ENCODE results near the gene VILL.
"Not testable (repeated sequence)": the region's sequence is repeated elsewhere in the genome, so short reads cannot be mapped to it uniquely, and the experiment has no call there.

The VILL gene

GRCh38 chr3:37987315-37987697 lies 3.3 kb upstream of the VILL start:
- DNase-seq = no peak

GRCh38 chr3:37987751-37988179 lies 2.8 kb upstream of the VILL start:
- DNase-seq = no peak

GRCh38 chr3:37988376-37988775 lies 2.2 kb upstream of the VILL start:
- not testable (repeated sequence) for DNase-seq

GRCh38 chr3:37988931-37989525 lies 1.6 kb upstream of the VILL start:
- no peak for DNase-seq

GRCh38 chr3:37989821-37990480 lies 635 bp upstream of the VILL start:
- DNase-seq = no peak

GRCh38 chr3:37991109-37991508 lies 523 bp downstream of the VILL start:
- no peak for DNase-seq

GRCh38 chr3:37991823-37992222 lies 1.2 kb downstream of the VILL start:
- no peak for DNase-seq

GRCh38 chr3:37992271-37993066 lies 1.9 kb downstream of the VILL start:
- no peak for DNase-seq

GRCh38 chr3:37993067-37993455 lies 2.5 kb downstream of the VILL start:
- DNase-seq = no peak

GRCh38 chr3:37993460-37993819 lies 2.9 kb downstream of the VILL start:
- DNase-seq = no peak

- DNase-seq = peak; percentile 77
Observed at GRCh38 chr3:37993820-37994638, 3.4 kb downstream of the VILL start.

- no peak for DNase-seq
Observed at GRCh38 chr3:37994639-37994972, 4.0 kb downstream of the VILL start.

- DNase-seq = no peak
Observed at GRCh38 chr3:37995652-37996641, 5.4 kb downstream of the VILL start.

- DNase-seq = peak; percentile 79
Observed at GRCh38 chr3:37996785-37997301, 6.3 kb downstream of the VILL start.

- DNase-seq = no peak
Observed at GRCh38 chr3:37997342-37997741, 6.8 kb downstream of the VILL start.

GRCh38 chr3:37997791-37998370 lies 7.3 kb downstream of the VILL start:
- no peak for DNase-seq

- DNase-seq = no peak
Observed at GRCh38 chr3:37999836-38000235, 9.2 kb downstream of the VILL start.

- DNase-seq = no peak
Observed at GRCh38 chr3:38000242-38000916, 9.8 kb downstream of the VILL start.

- DNase-seq = no peak
Observed at GRCh38 chr3:38000965-38001455, 10.4 kb downstream of the VILL start.

GRCh38 chr3:38001456-38002081 lies 11.0 kb downstream of the VILL start:
- DNase-seq = no peak
